Measurements from ENCODE around the gene SMAD5. TPM values are rescaled to one million over a fixed set of nuclear protein-coding genes. Genes with fewer than 3 reads are reported as not detected.

SMAD5 gene
- total RNA-seq, 1 donor from 2014 or later: 29.7 TPM

- Histone ChIP-seq H3K4me3 (ENCODE audit: low read depth, low read length) (no peak overlapping the region), H3K27me3 (ENCODE audit: control insufficient read depth, insufficient read depth, low read length) (peaks cover 2% of the 10 kb centered on the region), H3K36me3 (ENCODE audit: control insufficient read depth, insufficient read depth, low read length) (no peaks in the 10 kb centered on the region)
- TF ChIP-seq CTCF (IDR thresholded peaks at IDR 0.05; ENCODE audit: insufficient read depth, low read length, severe bottlenecking): no peak
- DNase-seq (ENCODE audit: low read depth) (no peak), FAIRE-seq (no peak)
Observed at GRCh38 chr5:136190904-136191303, 58.3 kb downstream of the SMAD5 start.

GRCh38 chr5:136191304-136192014 lies 58.8 kb downstream of the SMAD5 start:
- DNase-seq (ENCODE audit: low read depth) (peak; percentile 55), FAIRE-seq (no peak)
- TF ChIP-seq CTCF (IDR thresholded peaks at IDR 0.05; ENCODE audit: insufficient read depth, low read length, severe bottlenecking): no peak
- Histone ChIP-seq H3K4me3 (ENCODE audit: low read depth, low read length) (peak overlapping the region; percentile 29), H3K27me3 (ENCODE audit: control insufficient read depth, insufficient read depth, low read length) (peaks cover 2% of the 10 kb centered on the region), H3K36me3 (ENCODE audit: control insufficient read depth, insufficient read depth, low read length) (no peaks in the 10 kb centered on the region)

GRCh38 chr5:136192015-136192525 lies 59.4 kb downstream of the SMAD5 start:
- FAIRE-seq (no peak), DNase-seq (ENCODE audit: low read depth) (no peak)

GRCh38 chr5:136192526-136193321 lies 60.1 kb downstream of the SMAD5 start, which contains the start of gene SMIM32:
Gene SMIM32 (minus strand): TSS chr5:136193162. CDS start chr5:136192524, 638 bp downstream.
- no peak for TF ChIP-seq CTCF (IDR thresholded peaks at IDR 0.05; ENCODE audit: insufficient read depth, low read length, severe bottlenecking)
- DNase-seq (ENCODE audit: low read depth) (no peak), FAIRE-seq (no peak)
- peak within 1 kb of the TSS; percentile 29 for H3K4me3 ChIP-seq (ENCODE audit: low read depth, low read length)
- H3K27me3 ChIP-seq (ENCODE audit: control insufficient read depth, insufficient read depth, low read length): peaks cover 2% of the 10 kb centered on the region
- H3K36me3 ChIP-seq (ENCODE audit: control insufficient read depth, insufficient read depth, low read length): no peaks in the 10 kb centered on the region

More at GRCh38 chr5:136192015-136192525, 59.4 kb downstream of the SMAD5 start:
- peaks cover 2% of the 10 kb centered on the region for H3K27me3 ChIP-seq (ENCODE audit: control insufficient read depth, insufficient read depth, low read length)
- no peak for TF ChIP-seq CTCF (IDR thresholded peaks at IDR 0.05; ENCODE audit: insufficient read depth, low read length, severe bottlenecking)
- H3K4me3 ChIP-seq (ENCODE audit: low read depth, low read length): peak overlapping the region; percentile 29
- H3K36me3 ChIP-seq (ENCODE audit: control insufficient read depth, insufficient read depth, low read length): no peaks in the 10 kb centered on the region

GRCh38 chr5:136193322-136193935 lies 60.8 kb downstream of the SMAD5 start:
- DNase-seq (ENCODE audit: low read depth) (no peak), FAIRE-seq (no peak)
- H3K27me3 ChIP-seq (ENCODE audit: control insufficient read depth, insufficient read depth, low read length): peaks cover 2% of the 10 kb centered on the region
- no peak for TF ChIP-seq CTCF (IDR thresholded peaks at IDR 0.05; ENCODE audit: insufficient read depth, low read length, severe bottlenecking)
- no peaks in the 10 kb centered on the region for H3K36me3 ChIP-seq (ENCODE audit: control insufficient read depth, insufficient read depth, low read length)
- peak overlapping the region; percentile 29 for H3K4me3 ChIP-seq (ENCODE audit: low read depth, low read length)

All from bronchial epithelial cell (primary cell).